ENCODE results near the gene CUBN. TPM values are rescaled to one million over a fixed set of nuclear protein-coding genes. Genes with fewer than 3 reads are reported as not detected.

CUBN gene
- total RNA-seq, 1 donor from 2014 or later: 2.0 TPM

GRCh38 chr10:16991011-16991410, 138.6 kb downstream of the CUBN start:
- no peak for DNase-seq (ENCODE audit: low read depth, low spot score)

- no peak for DNase-seq (ENCODE audit: low read depth, low spot score)
Observed at GRCh38 chr10:16989826-16990293, 139.8 kb downstream of the CUBN start.

DNA sequence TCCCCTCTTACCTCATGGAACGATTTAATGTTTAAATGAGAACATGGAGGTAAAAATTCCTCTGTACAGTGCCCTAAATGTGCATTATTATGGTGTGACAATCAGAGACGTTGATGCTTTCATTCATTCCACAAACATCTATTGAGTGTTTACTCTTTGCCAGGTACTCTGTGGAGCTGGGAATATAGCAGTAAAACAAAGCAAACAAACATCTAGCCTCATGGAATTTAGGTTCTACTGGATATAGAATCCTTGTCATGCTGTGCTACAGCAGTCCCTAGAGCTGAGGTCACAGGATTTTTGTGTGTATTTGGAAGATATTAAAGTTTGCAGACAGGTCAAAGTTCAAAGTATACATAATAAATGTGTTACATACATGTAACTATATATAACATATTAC, 140.7 kb downstream of the CUBN start:
- no peak for DNase-seq (ENCODE audit: low read depth, low spot score)

GRCh38 chr10:16987976-16988610, 141.5 kb downstream of the CUBN start:
- no peak for DNase-seq (ENCODE audit: low read depth, low spot score)

- DNase-seq (ENCODE audit: low read depth, low spot score): no peak
Observed at GRCh38 chr10:16987206-16987621, 142.4 kb downstream of the CUBN start.

DNA sequence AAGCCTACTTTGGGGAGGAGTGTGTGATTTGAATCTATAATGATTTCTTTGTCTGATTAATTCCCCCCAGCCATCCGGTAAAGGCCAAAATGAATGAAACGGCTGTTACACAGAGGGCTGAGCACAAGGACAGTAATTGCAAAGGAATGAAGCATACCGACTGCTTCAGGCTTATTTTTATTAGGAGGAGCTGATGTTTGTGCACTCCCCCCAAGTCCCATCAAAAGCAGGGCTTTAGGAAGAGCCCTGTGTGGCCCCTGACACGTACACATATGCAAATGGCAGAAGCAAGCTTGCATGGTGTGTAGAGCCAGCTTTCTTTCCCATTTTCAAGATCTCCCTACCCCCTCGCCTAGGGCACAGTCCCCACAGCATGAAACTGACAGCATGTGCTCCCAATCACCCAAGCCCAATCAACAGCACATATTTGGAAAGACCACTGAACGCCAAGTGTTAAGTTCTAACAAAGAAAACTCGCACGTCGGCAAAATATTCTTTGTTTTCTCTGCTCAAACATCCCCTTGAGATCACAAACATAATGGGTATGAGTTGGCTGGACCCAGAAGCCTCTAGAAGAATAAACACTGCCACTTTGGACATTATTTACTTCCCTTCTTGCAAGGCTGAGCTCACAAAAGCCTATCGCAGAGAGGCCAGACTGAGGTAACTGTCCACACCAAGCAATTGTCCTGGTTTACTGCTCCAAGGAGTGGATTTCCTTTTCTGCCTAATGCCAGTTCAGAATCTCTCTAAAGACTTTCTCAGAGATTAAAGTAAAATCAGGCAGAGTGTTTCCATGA, 143.0 kb downstream of the CUBN start:
- no peak for DNase-seq (ENCODE audit: low read depth, low spot score)

DNA sequence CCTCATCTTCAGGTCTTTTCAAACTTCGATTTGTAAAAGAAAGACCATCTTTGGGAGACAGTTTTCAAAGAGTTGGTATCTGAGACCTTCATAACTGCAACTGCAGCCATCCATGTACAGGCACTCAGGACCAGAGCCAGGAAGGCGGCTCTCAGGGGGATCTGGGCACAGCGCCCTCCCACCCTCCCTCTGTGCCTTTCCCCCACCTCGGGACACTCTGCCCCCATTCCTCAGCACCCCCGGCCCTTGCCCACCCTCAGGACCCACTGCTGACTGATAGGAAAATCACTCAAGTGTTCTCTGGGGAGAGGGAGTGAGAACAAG, 143.6 kb downstream of the CUBN start:
- no peak for DNase-seq (ENCODE audit: low read depth, low spot score)

GRCh38 chr10:16984242-16984641, 145.4 kb downstream of the CUBN start:
- DNase-seq (ENCODE audit: low read depth, low spot score): no peak

GRCh38 chr10:16976803-16977202, 152.8 kb downstream of the CUBN start:
- no peak for DNase-seq (ENCODE audit: low read depth, low spot score)

DNA sequence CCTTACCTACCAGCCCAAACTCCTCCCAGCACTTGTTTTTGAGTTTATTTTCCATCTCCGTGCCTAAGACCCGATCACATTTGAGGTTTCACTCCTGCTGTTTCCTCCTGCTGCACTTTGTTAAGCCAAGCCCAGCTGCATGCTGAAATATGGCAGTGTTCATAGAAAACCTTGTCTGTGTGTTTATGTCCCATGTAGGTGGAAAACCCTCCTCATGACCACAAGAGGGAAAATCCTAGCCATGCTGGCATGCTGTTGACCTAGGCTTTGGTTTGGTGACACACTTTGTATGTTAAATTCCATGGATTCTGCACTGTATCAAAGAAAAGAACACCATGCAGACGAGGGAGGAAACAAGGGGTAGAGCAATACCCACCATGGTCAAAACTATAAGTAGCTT, 154.4 kb downstream of the CUBN start:
- no peak for DNase-seq (ENCODE audit: low read depth, low spot score)

GRCh38 chr10:16968416-16969041, 161.1 kb downstream of the CUBN start:
- DNase-seq (ENCODE audit: low read depth, low spot score): peak; percentile 94

GRCh38 chr10:16967866-16968415, 161.7 kb downstream of the CUBN start:
- no peak for DNase-seq (ENCODE audit: low read depth, low spot score)

DNA sequence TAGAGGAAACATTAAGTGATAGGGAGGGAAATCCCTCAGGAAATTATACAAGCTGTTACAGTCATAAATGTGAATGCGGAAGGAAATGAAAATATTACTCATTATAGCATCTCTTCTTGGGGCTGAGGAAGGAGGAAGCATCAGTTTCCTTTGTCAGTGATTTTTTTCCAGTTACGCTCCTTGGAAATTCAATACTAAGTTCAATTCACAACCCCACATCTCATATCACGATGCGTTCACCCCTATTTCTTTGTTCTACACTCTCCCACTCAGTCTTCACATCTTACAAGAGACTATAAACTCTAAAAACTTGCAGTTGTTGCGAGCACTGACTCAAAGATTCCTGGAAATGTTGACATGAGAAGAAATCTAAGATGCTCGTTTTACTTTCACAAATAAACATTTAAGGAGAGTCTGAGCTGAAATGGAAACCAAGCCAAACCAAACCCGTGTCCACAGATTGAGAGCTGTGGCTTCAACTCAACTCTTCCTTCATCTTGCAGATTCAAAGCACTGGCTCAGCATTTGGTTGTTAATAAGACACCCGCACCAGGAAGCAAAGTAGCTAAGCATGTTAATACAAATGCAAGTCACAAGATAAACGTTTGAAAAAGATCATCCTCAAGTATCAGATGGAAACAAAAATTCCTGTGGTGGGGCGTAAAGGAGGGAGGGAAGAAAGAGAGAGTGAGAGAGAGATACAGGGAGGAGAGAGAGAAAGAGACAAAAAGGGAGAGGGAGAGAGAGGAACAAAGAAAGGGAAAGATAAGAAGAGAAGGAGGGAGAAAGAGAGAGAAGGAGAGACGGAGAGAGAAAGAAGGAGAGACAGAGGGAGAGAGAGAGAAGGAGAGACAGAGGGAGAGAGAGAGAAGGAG, 162.4 kb downstream of the CUBN start:
- no peak for DNase-seq (ENCODE audit: low read depth, low spot score)

DNA sequence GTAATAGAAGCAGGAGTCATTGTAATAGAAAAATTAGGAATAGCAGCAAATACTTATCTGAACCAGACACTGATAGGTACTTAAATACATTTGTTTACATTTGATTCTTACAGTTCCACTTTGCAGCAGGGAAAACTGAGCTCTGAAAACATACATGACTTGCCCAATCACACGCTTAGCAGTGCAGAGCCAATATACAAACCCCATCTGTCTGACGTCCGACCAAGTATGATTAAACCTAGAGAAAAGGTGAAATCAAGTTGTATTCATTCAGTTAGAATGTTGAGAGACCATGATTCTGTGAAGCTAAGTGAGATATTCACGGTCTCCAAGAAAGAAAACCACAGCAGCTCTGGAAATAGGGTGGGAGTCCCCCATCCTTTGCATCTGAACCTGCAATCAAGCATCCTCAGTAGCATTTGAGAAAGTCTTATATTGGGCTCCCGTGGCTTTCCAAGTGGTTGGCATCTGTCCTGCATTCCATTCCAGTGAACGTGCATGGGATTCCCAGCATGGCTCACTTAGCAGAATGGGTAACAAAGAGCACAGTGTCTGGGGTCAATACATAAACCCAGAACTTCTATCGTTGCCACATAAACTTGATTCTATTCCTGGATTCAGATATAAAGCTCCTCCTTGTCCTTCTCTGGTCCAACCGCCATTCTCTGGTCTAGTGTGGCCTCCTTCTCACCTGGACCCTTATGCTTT, 163.7 kb downstream of the CUBN start:
- DNase-seq (ENCODE audit: low read depth, low spot score): peak; percentile 91

DNA sequence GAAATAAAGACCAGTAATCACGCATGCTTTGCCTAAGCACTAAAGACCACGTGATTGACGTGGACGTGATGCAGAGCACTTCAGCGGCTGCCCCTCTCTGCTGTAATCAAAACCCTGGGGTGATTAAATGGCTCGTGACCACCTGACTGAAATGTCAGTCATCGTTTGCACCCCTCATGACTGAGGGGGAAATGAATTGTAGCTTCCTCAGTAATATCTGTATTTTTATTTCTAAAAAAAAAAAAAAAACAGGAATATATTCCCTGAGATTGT, 164.3 kb downstream of the CUBN start:
- DNase-seq (ENCODE audit: low read depth, low spot score): no peak

- DNase-seq (ENCODE audit: low read depth, low spot score): no peak
Observed at GRCh38 chr10:16964576-16965343, 164.9 kb downstream of the CUBN start.

GRCh38 chr10:16960551-16960950, 169.1 kb downstream of the CUBN start:
- no peak for DNase-seq (ENCODE audit: low read depth, low spot score)

- no peak for DNase-seq (ENCODE audit: low read depth, low spot score)
Observed at GRCh38 chr10:16957038-16957437, 172.6 kb downstream of the CUBN start.

DNA sequence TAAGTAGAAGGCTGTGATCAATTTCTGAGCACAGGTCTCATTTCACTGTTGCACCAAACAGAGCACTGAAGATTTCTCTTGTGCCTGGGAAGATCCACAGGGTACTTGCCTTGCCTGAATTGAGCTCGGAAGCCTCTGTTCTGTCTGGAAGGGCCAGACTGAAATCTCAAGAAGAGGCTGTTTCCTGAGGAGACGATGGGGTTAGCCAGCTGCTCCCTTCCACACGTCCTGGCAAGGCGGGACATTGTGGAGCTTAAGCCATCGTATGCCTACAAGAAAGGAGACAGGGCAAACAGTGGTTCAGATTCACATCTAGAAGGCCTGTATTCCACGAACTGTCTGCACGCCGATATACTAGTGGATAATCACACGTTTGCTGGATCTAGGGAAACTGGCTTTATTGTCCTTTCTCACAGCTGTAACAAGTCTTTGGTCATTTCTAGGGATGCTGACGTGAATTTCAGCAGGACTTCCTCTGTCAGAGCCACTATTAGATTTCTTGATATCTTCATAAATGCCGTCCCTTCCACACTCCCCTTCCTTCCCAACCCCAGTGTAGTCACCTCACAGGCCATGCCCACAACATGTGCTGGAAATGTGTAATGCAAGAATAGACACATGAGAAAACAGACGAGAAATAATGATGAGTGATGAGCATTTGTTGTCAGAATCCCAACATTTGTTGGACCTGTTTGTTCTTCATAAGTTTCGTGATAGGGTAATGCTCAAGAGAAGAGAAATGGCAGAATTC, 175.2 kb downstream of the CUBN start:
- DNase-seq (ENCODE audit: low read depth, low spot score): no peak

Data from pulmonary artery endothelial cell (primary cell).